NCI-H1436 treated with DMSO at 0.1 percent for 48 hours (cell line): Measurements from ENCODE around the gene TTLL11.

Source experiments
- DNase-seq: peaks from one replicate; lab custom pipeline; 2025; lab: John Stamatoyannopoulos, UW

The TTLL11 gene

DNA sequence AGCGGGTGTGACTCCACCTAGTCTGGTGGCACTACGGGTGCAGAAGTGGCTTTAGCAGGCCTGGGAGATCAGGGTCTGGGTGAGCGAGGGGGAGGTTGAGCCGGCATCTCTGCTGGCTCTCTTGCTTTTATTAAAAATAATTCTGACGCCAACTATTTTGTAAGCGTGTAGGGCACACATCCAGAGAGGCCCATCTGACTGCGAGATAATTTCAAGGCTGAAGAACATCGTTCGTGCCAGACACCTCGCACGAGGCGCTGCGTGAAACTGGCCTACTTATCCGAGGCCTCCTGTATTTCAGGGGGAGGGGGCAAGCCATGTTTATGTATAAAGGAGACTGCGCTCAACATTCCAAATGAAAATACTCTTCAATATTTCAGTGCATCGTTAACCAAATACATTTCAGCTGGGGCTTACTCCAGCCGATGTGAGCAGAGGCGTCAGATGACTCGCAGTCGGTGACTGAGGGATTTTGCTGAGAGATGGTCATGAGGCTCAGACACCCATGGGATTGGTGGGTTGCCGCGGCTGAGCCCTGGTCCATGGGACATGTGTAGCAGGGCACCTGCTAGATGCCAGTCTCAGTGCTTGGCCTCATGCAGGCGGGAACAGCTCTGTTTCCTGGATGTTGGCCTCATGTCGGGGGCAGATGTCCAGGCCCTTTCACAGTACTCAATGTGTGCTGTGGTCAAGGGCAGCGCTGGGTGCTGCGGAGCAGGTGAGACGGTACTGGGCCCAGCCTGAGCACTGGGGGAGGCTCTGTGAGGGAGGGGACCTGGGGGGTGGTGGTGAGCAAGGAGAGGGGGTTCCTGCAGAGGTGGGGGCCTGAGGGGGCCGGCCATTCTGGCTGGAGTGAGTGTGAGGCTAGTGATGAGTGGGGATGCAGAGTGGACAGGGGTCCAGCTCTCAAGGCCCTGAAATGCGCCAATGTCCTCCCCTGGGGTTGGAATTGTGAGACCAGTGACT, 240.2 kb downstream of the TTLL11 start:
- no peak for DNase-seq

DNA sequence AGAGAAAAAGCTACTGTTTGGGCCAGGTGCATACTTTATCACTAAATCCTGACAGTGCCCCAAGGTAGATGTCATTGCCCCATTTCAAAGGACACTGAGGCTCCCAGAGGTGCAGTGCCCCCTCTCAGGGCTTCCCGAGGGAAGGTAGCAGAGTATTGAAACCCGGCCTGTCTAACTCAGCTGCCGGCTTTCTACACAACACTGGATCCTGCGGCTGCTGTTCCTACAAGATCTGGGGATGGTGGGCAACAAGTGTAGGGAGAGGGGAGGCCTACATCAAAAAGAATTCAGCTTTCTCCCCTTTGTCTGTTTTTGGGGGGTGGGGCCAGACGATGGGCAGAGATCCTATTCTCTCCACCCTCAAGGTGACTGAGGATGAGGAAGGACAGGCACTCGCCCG, 240.9 kb downstream of the TTLL11 start:
- no peak for DNase-seq

GRCh38 chr9:121851641-121852091, 241.4 kb downstream of the TTLL11 start:
- no peak for DNase-seq

- DNase-seq = no peak
Observed at GRCh38 chr9:121850366-121850765, 242.7 kb downstream of the TTLL11 start.

- DNase-seq = no peak
Observed at GRCh38 chr9:121849554-121849953, 243.6 kb downstream of the TTLL11 start.

- no peak for DNase-seq
Observed at GRCh38 chr9:121844562-121844961, 248.5 kb downstream of the TTLL11 start.

GRCh38 chr9:121844098-121844497, 249.0 kb downstream of the TTLL11 start:
- no peak for DNase-seq

DNA sequence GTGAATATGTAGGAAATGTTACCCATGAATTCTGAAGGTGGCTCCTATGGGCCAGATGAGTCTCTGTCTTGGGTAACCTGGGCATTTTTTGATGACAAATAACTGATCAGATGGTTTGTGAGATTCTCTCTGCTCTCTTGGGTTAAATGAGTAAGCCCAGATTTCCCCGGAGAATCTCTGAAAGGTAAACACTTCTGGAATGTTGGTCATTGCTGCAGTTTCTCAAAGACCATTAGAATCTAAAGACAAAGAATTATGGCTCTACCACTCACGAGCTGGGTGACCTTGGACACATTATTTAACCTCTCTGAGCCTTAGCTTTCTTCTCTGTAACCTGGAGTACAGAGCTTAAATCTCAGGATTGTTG, 250.5 kb downstream of the TTLL11 start:
- no peak for DNase-seq

DNA sequence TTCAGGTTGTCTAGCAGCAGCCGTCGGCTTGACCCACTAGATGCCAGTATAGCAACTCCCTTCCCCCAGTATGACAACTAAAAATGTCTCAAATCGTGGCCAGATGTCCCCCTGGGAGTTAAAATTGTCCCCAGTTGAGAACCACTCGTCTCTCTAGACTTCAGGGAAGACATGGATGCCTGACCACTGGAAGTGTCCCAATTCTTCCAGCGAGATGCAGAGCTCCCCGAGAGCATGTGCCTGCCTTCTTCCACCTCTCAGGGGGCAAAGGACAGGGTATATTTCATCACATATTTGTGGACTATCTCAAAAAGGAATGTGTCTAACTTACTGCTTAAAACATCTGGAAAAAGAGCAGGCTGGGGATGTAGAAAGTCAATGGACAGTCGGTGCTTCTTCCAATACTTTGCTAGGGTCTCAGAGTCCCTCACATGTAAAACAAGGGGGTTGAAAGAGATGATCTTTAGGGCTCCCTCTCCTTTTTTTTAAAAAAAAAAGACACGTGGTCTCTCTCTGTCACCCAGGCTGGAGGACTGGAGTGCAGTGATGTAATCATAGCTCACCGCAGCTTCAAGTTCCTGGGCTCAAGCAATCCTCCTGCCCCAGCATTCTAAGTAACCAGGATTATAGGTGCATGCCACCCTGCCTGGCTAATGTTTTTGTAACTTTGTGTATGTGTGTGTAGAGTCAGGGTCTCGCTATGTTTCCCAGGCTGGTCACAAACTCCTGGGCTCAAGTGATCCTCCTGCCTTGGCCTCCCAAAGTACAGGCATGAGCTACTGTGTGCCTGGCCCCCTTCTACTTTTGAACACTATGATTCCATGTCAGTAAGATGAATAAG, 251.1 kb downstream of the TTLL11 start:
- DNase-seq = no peak

DNA sequence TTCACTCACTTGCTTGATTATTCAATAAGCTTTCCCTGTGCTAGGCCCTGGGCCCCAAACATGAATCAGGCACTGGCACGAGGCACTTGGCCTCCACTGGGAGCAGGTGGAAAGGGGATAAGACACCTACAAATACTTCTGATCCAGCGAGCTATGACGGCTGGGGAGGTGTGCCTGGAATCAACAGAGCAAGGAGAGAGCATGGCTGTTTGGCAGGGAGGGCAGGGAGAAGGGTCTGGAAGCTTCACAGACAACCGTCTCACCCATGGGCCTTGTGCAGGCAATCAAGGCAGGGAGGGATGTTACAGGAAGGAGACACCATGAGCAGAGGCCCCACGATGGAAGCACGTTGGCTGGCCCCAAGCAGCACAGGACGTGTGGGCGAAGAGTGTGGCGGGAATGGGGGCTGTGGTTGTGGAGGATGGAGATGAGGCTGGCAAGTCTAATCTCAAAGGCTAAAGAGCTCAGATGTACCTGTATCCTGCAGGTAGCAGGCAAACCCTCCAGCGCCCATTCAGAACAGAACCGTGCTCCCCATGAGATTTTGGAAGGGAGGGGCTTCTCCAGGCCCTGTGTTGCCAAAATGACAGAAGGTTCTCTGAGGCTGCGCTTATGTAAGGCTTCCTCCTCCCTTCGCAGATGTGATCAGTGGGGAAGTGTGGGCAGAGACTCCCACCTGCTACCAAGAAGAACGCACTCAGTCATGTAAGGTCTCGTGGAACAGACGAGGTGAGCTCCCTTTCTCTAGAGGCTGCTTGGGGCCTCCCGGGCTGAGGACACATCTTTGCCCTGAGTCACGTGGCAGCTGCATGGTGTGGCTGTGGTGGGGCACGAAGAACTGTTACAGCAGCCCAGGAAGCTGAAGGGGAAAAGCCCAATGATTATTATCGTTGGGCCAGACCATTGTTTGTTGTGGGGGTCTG, 252.0 kb downstream of the TTLL11 start:
- no peak for DNase-seq

GRCh38 chr9:121839726-121840500, 253.2 kb downstream of the TTLL11 start:
- no peak for DNase-seq

GRCh38 chr9:121838746-121839669, 254.1 kb downstream of the TTLL11 start:
- no peak for DNase-seq

- no peak for DNase-seq
Observed at GRCh38 chr9:121837113-121837961, 255.8 kb downstream of the TTLL11 start.

DNA sequence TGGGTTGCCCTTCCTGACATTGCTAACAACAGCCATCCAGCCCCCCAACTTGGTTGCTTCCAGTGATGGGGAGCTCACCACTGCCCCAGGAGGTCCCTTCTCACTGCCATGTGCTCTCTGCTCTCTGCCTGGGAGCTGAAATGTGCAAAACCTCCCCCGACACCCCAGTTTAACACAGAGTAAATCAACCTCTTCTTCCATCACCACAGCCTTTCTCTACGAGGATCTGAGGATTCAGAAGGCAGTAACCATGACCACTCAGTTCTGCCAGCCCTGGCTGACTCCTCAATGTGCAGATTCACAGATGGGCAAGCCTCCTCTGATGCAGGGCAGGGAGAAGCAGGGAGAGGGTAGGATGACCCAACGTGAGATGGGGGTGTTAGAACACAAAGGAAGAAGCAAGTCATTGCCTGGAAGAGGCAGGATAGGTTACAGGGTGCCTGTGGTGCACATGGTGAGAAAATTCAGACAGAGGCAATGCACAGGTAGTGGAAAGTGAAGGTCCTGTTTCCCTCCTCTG, 256.7 kb downstream of the TTLL11 start:
- DNase-seq = no peak

DNA sequence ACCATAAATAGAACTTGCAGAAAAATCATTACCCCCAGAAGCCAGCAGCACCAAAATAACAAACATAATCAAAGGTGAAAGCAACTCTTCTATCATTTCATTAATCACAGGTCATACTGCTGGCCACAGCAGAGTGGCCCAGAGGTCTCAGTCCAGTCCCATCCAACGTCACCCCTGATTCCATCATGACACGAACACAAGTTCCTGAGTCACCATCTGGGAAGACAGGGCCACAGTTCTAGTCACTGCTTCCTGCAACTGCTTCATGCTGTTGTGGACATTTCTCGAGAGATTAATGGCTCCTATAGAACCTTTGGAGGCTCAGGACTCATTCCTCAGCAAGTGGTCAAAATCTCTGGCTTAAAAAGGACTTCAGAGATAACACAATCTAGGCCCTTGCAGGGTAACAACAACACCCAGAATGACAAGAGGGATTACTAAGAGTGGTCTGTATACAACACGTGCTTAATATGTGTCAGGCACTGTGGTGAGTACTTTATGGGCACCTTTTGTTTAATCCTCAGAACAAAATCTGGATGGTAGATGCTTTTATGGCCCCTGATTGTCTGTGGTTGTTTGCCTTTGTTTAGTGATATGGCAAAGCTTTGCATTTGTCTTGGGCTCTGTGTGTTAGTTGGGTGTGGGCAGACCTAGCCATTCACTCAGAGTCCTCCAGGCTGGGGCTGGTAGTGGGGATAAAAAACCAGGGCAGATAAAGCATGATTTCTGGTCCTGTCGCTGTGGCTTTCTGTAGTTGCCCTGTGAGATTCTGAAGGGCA, 257.3 kb downstream of the TTLL11 start:
- no peak for DNase-seq

- no peak for DNase-seq
Observed at GRCh38 chr9:121833061-121833460, 260.0 kb downstream of the TTLL11 start.

- DNase-seq = no peak
Observed at GRCh38 chr9:121831869-121832268, 261.2 kb downstream of the TTLL11 start.
